ENCODE measurements around the gene RFTN1.

DNA sequence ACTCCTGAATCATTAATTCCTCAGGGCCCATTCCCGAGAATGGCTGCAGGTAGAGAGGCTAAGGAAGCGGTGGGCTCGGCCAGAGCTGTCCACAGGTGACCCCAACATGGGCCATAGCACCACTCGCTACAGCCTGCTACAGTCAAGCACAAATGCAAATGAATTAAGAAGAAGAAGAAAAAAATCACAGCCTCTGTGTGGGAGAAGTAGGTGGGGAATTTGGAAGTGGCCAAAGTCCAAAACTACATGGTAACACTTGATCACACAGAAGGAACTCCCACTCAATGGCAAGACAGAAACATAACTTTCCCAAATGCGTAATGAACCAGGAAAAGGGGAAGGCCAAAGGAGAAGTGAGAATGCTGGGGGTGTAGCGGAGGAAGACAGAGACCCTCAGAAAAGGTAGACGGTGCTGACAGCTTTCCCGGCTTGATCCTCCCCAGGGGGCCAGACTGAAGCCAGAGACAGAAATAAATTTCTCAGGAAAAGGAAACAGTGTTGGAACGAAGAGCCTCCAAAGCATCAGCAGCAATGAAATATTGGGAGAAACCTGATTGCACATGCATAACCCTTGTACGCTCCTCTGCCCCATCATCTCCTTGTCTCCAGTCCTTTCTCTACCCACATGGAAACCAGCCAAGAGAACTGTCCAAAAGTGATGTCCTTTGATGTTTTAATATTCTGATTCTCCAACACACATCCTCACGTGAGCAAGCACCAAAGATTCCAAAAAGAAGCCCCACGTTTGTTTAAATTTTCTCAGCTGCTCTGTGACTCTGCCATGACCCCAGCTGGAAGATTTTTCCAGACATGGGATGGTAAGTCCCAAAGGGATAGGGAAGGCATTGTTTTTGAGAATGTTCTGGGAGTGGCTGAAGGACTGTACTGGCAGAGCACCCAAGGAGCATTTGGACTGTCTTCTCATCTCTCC is 140.9 kb downstream of the RFTN1 start:
- TF ChIP-seq CTCF (IDR thresholded peaks at IDR 0.05; ENCODE audit: extremely low read depth in 1 of 2, insufficient read depth in 1 of 2, low read depth in 1 of 2, low read length in 2 of 2) (no peak), POLR2A (IDR thresholded peaks at IDR 0.05; ENCODE audit: low read depth, low read length) (no peak), EZH2 (IDR thresholded peaks at IDR 0.05; ENCODE audit: borderline replicate concordance, low read depth, low read length, severe bottlenecking) (no peak), MYC (IDR thresholded peaks at IDR 0.05; ENCODE audit: low read depth, low read length) (no peak), FOS (IDR thresholded peaks at IDR 0.05; ENCODE audit: borderline replicate concordance, insufficient read depth, low read length) (no peak), POLR2AphosphoS5 (IDR thresholded peaks at IDR 0.05; ENCODE audit: insufficient read depth, low read depth, low read length) (no peak), MAX (IDR thresholded peaks at IDR 0.05; ENCODE audit: insufficient read depth, insufficient read length) (no peak), JUN (IDR thresholded peaks at IDR 0.05; ENCODE audit: borderline replicate concordance, insufficient read depth, insufficient read length, low read depth) (no peak)
